H1 (cell line): ENCODE measurements around the gene RAB40C.

ENCODE experiments used
- CHD1 ChIP-seq: IDR thresholded peaks from 2 replicates; pipeline ENCODE4 v1.6.1; 2012; ENCODE audit warnings: low read depth, low read length, improper control_type of control experiment
- EZH2 ChIP-seq: fragments of 200-600 bp; sonication (generic); IDR thresholded peaks from 2 replicates; pipeline ENCODE4 v1.7.1; 2012; ENCODE audit warnings: low read depth, mild to moderate bottlenecking, moderate library complexity, low read length, inconsistent platforms; ENCODE audit not compliant: severe bottlenecking
- MAFK ChIP-seq: IDR thresholded peaks from 2 replicates; pipeline ENCODE4 v1.6.1; 2012; ENCODE audit warnings: low read depth, mild to moderate bottlenecking, improper control_type of control experiment, low read length
- POLR2A ChIP-seq, 2 experiments: IDR thresholded peaks; 1 replicate in 1 of 2; 2 replicates in 1 of 2; pipeline ENCODE4 v1.6.1; 2011; ENCODE audit warnings: low read depth in 2 of 2, low read length in 2 of 2, mild to moderate bottlenecking in 2 of 2; ENCODE audit errors: control extremely low read depth in 1 of 2
- RBBP5 ChIP-seq: IDR thresholded peaks from 2 replicates; pipeline ENCODE4 v1.7.1; 2012; ENCODE audit warnings: low read depth, mild to moderate bottlenecking, inconsistent platforms, low read length, moderate library complexity, borderline replicate concordance
- SAP30 ChIP-seq: fragments of 300-600 bp; sonication (generic); IDR thresholded peaks from 2 replicates; pipeline ENCODE4 v1.7.1; 2012; ENCODE audit warnings: low read length, moderate library complexity, mild to moderate bottlenecking, inconsistent platforms; ENCODE audit not compliant: insufficient read depth, insufficient replicate concordance
- SIRT6 ChIP-seq: IDR thresholded peaks from one replicate; pipeline ENCODE4 v1.7.1; 2012; ENCODE audit warnings: low read length, inconsistent platforms
- YY1 ChIP-seq: IDR thresholded peaks from 2 replicates; pipeline ENCODE4 v1.6.1; 2011; ENCODE audit warnings: low read depth, mild to moderate bottlenecking, low read length
- TF ChIP-seq, protein P1 (sequence below), 3 experiments: IDR thresholded peaks; 1 replicate in 2 of 3; 2 replicates in 1 of 3; pipeline versions ENCODE4 v1.5.1 to v1.6.1; 2011; ENCODE audit warnings: low read length in 3 of 3, mild to moderate bottlenecking in 3 of 3, inconsistent platforms in 2 of 3, low read depth in 1 of 3, moderate library complexity in 1 of 3; ENCODE audit not compliant: insufficient read depth in 1 of 3; ENCODE audit errors: control extremely low read depth in 1 of 3

DNA sequence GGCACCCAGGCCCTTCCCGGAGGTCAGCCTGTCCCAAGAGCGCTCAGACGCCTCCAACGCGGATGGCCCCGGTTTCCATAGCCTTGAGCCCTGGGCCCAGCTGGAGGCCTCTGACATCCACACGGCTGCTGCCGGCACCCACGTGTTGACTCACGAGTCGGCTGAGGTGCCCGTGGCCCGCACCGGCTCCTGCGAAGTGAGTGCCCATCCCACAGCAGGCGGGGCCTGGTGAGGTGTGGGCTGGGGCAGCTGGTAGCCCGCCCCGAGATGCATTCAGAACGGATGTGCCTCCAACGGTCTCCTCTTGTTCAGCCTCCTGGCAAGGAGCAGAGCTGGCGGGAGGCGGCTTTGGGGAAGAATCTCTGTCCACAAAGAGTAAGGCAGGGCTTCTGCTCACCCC is 62.0 kb downstream of the RAB40C start:
- TF ChIP-seq EZH2 (no peak), YY1 (no peak), POLR2A (IDR thresholded peaks at IDR 0.05; ENCODE audit: control extremely low read depth in 1 of 2, low read depth in 2 of 2, low read length in 2 of 2) (no peak), SIRT6 (no peak), MAFK (no peak), SAP30 (no peak), RBBP5 (no peak), CHD1 (no peak)
- TF ChIP-seq, protein P1, sequence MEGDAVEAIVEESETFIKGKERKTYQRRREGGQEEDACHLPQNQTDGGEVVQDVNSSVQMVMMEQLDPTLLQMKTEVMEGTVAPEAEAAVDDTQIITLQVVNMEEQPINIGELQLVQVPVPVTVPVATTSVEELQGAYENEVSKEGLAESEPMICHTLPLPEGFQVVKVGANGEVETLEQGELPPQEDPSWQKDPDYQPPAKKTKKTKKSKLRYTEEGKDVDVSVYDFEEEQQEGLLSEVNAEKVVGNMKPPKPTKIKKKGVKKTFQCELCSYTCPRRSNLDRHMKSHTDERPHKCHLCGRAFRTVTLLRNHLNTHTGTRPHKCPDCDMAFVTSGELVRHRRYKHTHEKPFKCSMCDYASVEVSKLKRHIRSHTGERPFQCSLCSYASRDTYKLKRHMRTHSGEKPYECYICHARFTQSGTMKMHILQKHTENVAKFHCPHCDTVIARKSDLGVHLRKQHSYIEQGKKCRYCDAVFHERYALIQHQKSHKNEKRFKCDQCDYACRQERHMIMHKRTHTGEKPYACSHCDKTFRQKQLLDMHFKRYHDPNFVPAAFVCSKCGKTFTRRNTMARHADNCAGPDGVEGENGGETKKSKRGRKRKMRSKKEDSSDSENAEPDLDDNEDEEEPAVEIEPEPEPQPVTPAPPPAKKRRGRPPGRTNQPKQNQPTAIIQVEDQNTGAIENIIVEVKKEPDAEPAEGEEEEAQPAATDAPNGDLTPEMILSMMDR (IDR thresholded peaks at IDR 0.05; ENCODE audit: control extremely low read depth in 1 of 3, insufficient read depth in 1 of 3, low read depth in 1 of 3, low read length in 3 of 3): no peak
